Fibroblast of the aortic adventitia (primary cell): ENCODE data around the gene MRPS10. TPM values are rescaled to one million over a fixed set of nuclear protein-coding genes. Genes with fewer than 3 reads are reported as not detected.

Source experiments
- DNase-seq: peaks from one replicate; pipeline ENCODE4 v3.0.0-alpha.2; 2010; ENCODE audit warnings: low read depth
- H3K4me3 ChIP-seq: 2 replicates; pipeline ENCODE4 v1.5.1; 2011; ENCODE audit warnings: low read depth, mild to moderate bottlenecking, control low read depth, low read length, moderate library complexity
- total RNA-seq: library from RNA; depleted of rRNA; stranded (reverse); fragments of >200 nt; gene quantifications from 2 replicates; pipeline ENCODE4 v1.2.3, GENCODE V29; 2012; ENCODE audit warnings: low replicate concordance
- TF ChIP-seq, protein P1 (sequence below): IDR thresholded peaks from 2 replicates; pipeline ENCODE4 v1.5.1; 2011; ENCODE audit warnings: mild to moderate bottlenecking, low read length, control low read depth, inconsistent platforms; ENCODE audit not compliant: insufficient read depth

The MRPS10 gene
- total RNA-seq, 1 donor, result 63.4 TPM

DNA sequence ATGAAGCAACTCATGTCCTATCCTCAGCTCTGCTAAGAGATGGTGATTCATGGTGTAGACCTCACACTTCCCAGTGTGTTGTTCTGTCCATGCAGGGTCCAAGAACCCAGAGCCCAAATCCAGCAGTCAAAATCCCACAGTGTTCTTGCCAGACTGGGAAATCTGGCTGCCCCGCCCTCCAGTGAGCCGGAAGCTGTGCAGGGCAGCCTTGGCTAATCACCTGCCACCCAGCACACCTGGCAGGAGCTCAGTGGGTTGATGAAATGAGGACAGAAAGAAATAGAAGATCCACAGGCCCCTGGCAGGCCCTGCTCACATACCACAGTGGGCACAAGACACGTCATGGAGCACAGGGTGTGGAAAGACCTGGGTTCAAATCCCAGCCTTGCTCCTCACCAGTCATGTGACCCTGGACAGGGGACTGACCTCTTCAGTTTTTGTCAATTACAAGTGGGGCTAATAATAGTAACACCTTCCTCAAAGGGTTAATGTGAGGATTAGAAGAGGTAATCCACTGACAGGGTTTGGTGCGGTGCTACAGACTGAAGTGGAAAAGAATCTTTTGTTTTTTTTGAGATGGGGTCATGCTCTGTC is 58.1 kb downstream of the MRPS10 start:
- no peak for DNase-seq
- TF ChIP-seq, protein P1, sequence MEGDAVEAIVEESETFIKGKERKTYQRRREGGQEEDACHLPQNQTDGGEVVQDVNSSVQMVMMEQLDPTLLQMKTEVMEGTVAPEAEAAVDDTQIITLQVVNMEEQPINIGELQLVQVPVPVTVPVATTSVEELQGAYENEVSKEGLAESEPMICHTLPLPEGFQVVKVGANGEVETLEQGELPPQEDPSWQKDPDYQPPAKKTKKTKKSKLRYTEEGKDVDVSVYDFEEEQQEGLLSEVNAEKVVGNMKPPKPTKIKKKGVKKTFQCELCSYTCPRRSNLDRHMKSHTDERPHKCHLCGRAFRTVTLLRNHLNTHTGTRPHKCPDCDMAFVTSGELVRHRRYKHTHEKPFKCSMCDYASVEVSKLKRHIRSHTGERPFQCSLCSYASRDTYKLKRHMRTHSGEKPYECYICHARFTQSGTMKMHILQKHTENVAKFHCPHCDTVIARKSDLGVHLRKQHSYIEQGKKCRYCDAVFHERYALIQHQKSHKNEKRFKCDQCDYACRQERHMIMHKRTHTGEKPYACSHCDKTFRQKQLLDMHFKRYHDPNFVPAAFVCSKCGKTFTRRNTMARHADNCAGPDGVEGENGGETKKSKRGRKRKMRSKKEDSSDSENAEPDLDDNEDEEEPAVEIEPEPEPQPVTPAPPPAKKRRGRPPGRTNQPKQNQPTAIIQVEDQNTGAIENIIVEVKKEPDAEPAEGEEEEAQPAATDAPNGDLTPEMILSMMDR, result no peak

DNA sequence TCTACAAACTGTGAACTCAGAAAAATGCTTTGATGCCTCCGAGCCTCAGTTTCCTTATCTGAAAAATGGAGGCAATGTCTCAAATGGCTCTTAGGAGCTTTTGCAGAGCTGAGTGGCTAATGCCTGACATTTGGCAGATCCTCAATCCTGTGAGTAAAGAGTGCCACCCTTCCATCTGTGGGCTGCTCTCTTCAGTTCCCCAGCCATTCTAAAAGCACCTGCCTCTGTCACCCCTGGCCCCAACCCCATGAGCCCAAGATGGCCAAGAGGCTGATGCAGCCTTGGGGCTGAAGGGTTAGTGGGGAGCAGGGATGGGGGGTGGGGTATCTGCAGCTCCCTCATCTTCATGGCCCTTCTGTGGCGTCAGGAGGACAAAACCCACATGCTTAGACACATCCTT is 59.0 kb downstream of the MRPS10 start:
- TF ChIP-seq, protein P1, result no peak

More for the DNA sequence above, 58.1 kb downstream of the MRPS10 start:
- H3K4me3 ChIP-seq, result no peak overlapping the region

DNA sequence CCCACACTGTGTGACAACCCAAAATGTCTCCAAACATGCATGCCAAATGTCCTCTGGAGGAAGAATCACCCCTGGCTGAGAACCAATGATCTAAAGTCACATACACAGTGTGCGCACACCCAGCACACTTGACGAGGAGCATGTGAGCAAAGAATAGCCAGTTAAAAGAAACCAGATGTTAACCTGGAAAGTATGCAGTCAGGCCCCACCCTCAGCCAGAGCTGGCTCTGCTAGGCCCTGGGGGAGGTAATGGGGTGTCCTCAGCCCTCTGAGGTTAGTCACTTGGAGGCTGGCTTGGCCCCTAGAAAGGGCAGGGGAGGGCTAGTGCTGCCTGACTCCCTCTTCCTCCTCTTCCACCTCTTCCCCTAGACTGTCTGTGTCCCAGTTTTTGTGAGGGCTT is 59.6 kb downstream of the MRPS10 start:
- DNase-seq, result peak; percentile 70
- no peak overlapping the region for H3K4me3 ChIP-seq
- TF ChIP-seq, protein P1, result no peak

More for the DNA sequence above, 59.0 kb downstream of the MRPS10 start:
- no peak for DNase-seq
- no peak overlapping the region for H3K4me3 ChIP-seq

Other genes with a start within 250 kb of the MRPS10 start
- 10.5 and 11.9 TPM in 2 replicates for gene TAF8, start 167.3 kb downstream of the MRPS10 start, total RNA-seq
- gene C6orf132, start 75.2 kb downstream of the MRPS10 start, total RNA-seq, result 0.63 and 1.4 TPM in 2 replicates
- gene GUCA1A, start 44.5 kb downstream of the MRPS10 start, total RNA-seq, result not detected in 2 replicates
- gene GUCA1B, start 22.9 kb downstream of the MRPS10 start, total RNA-seq, result not detected in 2 replicates
- 4.8 and 12.0 TPM in 2 replicates for gene TRERF1, start 234.1 kb upstream of the MRPS10 start, total RNA-seq